Ovary (tissue), 3 donors: ENCODE measurements around the gene SH3TC2.

Source experiments
- EP300 ChIP-seq: sonication (generic); formaldehyde crosslinking; IDR thresholded peaks from one replicate; pipeline ENCODE4 v1.6.1; 2017; ENCODE audit warnings: antibody characterized with exemption
- TF ChIP-seq, protein P1 (sequence below), 3 donors: fragments of 450-650 bp in 2 of 3; fragments of 200-600 bp in 1 of 3; IDR thresholded peaks; one replicate each; pipeline versions ENCODE4 v1.5.1 to v1.8.0; 2016 to 2022; ENCODE audit warnings: antibody characterized with exemption in 3 of 3, mild to moderate bottlenecking in 1 of 3
- donor health status: DM: no; HTN: no; CAD: no.

DNA sequence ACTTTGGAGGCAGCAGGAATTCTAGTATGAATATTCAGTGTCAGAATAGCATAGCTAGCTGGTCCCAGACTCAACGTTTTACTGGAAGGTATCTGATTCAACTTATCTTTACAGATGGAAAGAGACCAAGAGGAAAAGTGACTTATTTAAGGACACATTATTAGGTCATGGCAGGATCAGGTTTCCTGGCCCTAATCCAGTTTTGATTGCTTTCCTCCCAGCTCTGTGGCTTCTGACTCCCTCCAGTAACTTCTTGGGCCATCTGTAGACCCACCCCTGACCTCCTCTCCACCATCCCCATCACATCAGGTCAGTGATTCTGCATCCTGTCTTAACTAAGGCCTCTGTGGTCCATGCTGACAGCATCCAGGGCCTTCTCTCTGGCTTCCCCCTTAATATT, 38.4 kb downstream of the SH3TC2 start:
- TF ChIP-seq, protein P1, sequence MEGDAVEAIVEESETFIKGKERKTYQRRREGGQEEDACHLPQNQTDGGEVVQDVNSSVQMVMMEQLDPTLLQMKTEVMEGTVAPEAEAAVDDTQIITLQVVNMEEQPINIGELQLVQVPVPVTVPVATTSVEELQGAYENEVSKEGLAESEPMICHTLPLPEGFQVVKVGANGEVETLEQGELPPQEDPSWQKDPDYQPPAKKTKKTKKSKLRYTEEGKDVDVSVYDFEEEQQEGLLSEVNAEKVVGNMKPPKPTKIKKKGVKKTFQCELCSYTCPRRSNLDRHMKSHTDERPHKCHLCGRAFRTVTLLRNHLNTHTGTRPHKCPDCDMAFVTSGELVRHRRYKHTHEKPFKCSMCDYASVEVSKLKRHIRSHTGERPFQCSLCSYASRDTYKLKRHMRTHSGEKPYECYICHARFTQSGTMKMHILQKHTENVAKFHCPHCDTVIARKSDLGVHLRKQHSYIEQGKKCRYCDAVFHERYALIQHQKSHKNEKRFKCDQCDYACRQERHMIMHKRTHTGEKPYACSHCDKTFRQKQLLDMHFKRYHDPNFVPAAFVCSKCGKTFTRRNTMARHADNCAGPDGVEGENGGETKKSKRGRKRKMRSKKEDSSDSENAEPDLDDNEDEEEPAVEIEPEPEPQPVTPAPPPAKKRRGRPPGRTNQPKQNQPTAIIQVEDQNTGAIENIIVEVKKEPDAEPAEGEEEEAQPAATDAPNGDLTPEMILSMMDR (IDR thresholded peaks at IDR 0.05) = no peak
- TF ChIP-seq EP300 = no peak
